Measurements from ENCODE around the gene CANT1. TPM values are rescaled to one million over a fixed set of nuclear protein-coding genes. Genes with fewer than 3 reads are reported as not detected.

The CANT1 gene
- total and polyA plus RNA-seq, 2 of the 13 experiments (the other 11 are each of a cell fraction or from before 2014, with no cell fraction given) = 34.1 to 42.1 TPM

DNA sequence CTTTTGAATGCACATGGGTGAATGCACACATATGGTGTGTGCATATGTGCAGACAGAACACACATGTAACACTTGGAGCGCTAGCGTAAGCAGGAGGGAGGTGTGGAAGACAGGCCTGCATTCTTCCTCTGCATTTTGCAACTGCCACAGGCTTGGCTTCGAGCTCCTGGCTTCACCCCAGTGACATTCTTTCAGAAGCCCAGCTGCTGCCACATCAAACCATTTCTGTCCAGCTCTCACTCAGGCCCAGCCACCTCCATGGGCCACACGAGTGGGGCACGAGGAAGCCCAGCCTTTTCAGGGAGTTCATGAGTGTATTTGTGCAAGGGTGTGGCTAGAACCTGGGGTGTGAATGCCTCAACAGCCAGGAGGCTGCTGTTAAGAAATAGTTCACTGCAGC, 48.6 kb downstream of the CANT1 start (continued):
- TF ChIP-seq, protein P1, sequence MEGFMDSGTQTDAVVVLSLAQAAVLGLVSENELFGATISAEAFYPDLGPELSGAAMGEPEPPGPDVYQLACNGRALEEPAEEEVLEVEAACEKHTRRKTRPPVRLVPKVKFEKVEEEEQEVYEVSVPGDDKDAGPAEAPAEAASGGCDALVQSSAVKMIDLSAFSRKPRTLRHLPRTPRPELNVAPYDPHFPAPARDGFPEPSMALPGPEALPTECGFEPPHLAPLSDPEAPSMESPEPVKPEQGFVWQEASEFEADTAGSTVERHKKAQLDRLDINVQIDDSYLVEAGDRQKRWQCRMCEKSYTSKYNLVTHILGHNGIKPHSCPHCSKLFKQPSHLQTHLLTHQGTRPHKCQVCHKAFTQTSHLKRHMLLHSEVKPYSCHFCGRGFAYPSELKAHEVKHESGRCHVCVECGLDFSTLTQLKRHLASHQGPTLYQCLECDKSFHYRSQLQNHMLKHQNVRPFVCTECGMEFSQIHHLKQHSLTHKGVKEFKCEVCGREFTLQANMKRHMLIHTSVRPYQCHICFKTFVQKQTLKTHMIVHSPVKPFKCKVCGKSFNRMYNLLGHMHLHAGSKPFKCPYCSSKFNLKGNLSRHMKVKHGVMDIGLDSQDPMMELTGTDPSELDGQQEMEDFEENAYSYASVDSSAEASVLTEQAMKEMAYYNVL (CRISPR knock-in tag; IDR thresholded peaks at IDR 0.05; ENCODE audit: borderline replicate concordance) = no peak
- no peak for TF ChIP-seq SATB2 (CRISPR knock-in tag; IDR thresholded peaks at IDR 0.05)
- no peak for TF ChIP-seq FOXC1 (CRISPR knock-in tag; IDR thresholded peaks at IDR 0.05; ENCODE audit: borderline replicate concordance)
- no peak for TF ChIP-seq SP5 (CRISPR knock-in tag; IDR thresholded peaks at IDR 0.05; ENCODE audit: borderline replicate concordance, low read depth)
- TF ChIP-seq KDM2A (CRISPR knock-in tag; IDR thresholded peaks at IDR 0.05; ENCODE audit: borderline replicate concordance, low read depth) = peak; percentile 45; the same call in 1 of the 2 replicates
- no peak for TF ChIP-seq BCL6 (CRISPR knock-in tag; IDR thresholded peaks at IDR 0.05)
- TF ChIP-seq ZSCAN22 (CRISPR knock-in tag; IDR thresholded peaks at IDR 0.05) = no peak
- TF ChIP-seq ZMYM3 (CRISPR knock-in tag; IDR thresholded peaks at IDR 0.05) = 0 out of 2 replicates have a peak, but pooled peaks have one; percentile 10
- TF ChIP-seq ZFP36L2 (CRISPR knock-in tag; IDR thresholded peaks at IDR 0.05) = no peak
- 0 out of 2 replicates have a peak, but pooled peaks have one; percentile 13 for TF ChIP-seq ZBTB33 (CRISPR knock-in tag; IDR thresholded peaks at IDR 0.05)
- TF ChIP-seq RXRA (CRISPR knock-in tag; IDR thresholded peaks at IDR 0.05) = 0 out of 2 replicates have a peak, but pooled peaks have one; percentile 21
- no peak for TF ChIP-seq SRSF4 (IDR thresholded peaks at IDR 0.05; ENCODE audit: low read depth, low read length, poor library complexity, severe bottlenecking)
- no peak for TF ChIP-seq ZBTB42 (CRISPR knock-in tag; IDR thresholded peaks at IDR 0.05)
- no peak for TF ChIP-seq MED1 (CRISPR knock-in tag; IDR thresholded peaks at IDR 0.05)
- no peak for TF ChIP-seq TBX2 (CRISPR knock-in tag; IDR thresholded peaks at IDR 0.05; ENCODE audit: borderline replicate concordance)
- TF ChIP-seq FOSL2 (CRISPR knock-in tag; IDR thresholded peaks at IDR 0.05) = peak; percentile 18; the same call in 1 of the 2 replicates
- no peak for TF ChIP-seq TBP (CRISPR knock-in tag; IDR thresholded peaks at IDR 0.05)
- no peak for TF ChIP-seq ZNF572 (CRISPR knock-in tag; IDR thresholded peaks at IDR 0.05)
- no peak for TF ChIP-seq ZNF510 (CRISPR knock-in tag; IDR thresholded peaks at IDR 0.05; ENCODE audit: low read depth)
- TF ChIP-seq RNF2 (conservative IDR thresholded peaks at IDR 0.05; ENCODE audit: low read depth) = no peak
- TF ChIP-seq SALL1 (CRISPR knock-in tag; IDR thresholded peaks at IDR 0.05) = peak; percentile 50; the same call in 1 of the 2 replicates
- no peak for TF ChIP-seq RBM22 (optimal IDR thresholded peaks at IDR 0.05; ENCODE audit: low read length)
- TF ChIP-seq TFAP4 (IDR thresholded peaks at IDR 0.05; ENCODE audit: borderline replicate concordance, low read depth) = 0 out of 2 replicates have a peak, but pooled peaks have one; percentile 11
- TF ChIP-seq LCORL (IDR thresholded peaks at IDR 0.05) = no peak
- no peak for TF ChIP-seq LCORL (CRISPR knock-in tag; IDR thresholded peaks at IDR 0.05)
- no peak for TF ChIP-seq CENPT (CRISPR knock-in tag; IDR thresholded peaks at IDR 0.05; ENCODE audit: low read depth)
- no peak for TF ChIP-seq ZNF101 (CRISPR knock-in tag; IDR thresholded peaks at IDR 0.05; ENCODE audit: borderline replicate concordance, low read depth)
- TF ChIP-seq, protein P2, sequence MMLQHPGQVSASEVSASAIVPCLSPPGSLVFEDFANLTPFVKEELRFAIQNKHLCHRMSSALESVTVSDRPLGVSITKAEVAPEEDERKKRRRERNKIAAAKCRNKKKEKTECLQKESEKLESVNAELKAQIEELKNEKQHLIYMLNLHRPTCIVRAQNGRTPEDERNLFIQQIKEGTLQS (CRISPR knock-in tag; IDR thresholded peaks at IDR 0.05) = no peak
- TF ChIP-seq RAD21 (CRISPR knock-in tag; IDR thresholded peaks at IDR 0.05) = no peak
